GM18498 (cell line): ENCODE data around the gene USP38.
"Not testable (repeated sequence)": the region's sequence is repeated elsewhere in the genome, so short reads cannot be mapped to it uniquely, and the experiment has no call there.

ENCODE experiments used
- ATAC-seq: cut with Tn5 transposase; IDR thresholded peaks from one replicate; pipeline ENCODE4 v1.9.1; 2021; ENCODE audit warnings: mild to moderate bottlenecking, moderate library complexity; ENCODE audit not compliant: unreplicated experiment

The USP38 gene

DNA sequence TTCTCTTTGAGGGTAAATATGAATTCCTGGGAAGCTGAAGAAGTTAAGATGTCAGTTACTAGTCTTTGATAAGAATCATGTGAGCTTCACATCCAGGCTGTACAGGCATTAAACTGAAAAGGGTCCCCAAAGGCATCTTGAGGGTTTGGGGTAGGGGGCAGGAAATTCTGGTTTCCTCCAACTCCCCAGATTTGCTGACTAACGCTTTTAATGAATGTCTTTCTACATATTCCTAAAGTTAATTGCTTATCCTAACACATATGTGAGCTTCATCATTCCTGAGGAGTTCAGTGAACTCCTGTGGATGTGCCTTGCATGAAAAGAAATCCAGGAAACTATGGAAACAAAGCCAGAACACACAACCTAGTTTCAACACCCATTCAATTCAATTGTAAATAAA is 78.1 kb downstream of the USP38 start:
- no peak for ATAC-seq

DNA sequence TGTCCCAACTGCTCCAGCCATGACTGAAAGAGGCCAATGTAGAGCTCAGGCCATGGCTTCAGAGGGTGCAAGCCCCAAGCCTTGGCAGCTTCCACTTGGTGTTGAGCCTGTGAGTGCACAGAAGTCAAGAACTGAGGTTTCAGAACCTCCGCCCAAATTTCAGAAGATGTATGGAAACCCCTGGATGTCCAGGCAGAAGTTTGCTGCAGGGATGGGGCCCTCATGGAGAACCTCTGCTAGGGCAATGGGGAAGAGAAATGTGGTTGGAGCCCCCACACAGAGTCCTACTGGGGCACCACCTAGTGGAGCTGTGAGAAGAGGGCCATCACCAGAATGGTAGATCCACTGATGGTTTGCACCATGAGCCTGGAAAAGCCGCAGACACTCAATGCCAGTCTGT is 83.0 kb downstream of the USP38 start:
- ATAC-seq: not testable (repeated sequence)

DNA sequence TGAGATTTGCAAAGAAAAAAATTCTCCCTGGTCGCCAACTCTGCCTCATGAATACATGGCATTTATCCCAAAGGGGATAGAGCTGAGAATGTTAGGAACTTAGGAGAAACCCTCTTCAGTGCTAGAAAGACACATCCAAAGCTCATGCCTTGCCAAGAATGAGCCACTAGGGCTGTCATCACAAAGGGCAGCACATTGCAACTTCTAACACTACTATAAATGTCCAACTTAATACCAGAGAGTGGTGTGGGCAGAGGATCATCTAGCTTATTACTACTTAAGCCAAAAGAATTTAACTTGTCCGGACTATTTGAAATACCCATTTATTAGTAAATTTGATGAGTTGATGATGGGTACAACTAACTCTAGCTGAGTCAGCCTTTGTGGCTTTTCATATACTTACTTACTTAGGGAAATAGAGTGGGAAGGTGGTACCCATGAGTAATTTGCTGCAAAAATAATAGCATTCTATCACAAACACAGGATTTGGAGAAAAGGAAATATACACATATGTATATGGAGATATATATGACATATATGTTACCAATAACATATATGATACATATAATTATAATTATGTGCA is 85.6 kb downstream of the USP38 start:
- ATAC-seq: no peak
